Vagina (tissue), 2 donors: ENCODE results near the gene CASP6. TPM values are rescaled to one million over a fixed set of nuclear protein-coding genes. Genes with fewer than 3 reads are reported as not detected.

Experiments
- DNase-seq, 2 donors: peaks; one replicate each; pipeline ENCODE4 v3.0.0-alpha.2; 2017; ENCODE audit errors: extremely low spot score in 2 of 2
- H3K27ac ChIP-seq: fragments of 200-600 bp; sonication (generic); one replicate; pipeline ENCODE4 v1.5.1; 2019
- H3K27me3 ChIP-seq: fragments of 200-600 bp; sonication (generic); one replicate; pipeline ENCODE4 v1.5.1; 2019
- H3K36me3 ChIP-seq, 2 donors: fragments of 200-600 bp; sonication (generic); one replicate each; pipeline ENCODE4 v1.5.1; 2017 to 2019
- H3K4me1 ChIP-seq: fragments of 200-600 bp; sonication (generic); one replicate; pipeline ENCODE4 v1.5.1; 2019
- H3K4me3 ChIP-seq, 2 donors: fragments of 200-600 bp; sonication (generic); 1 replicate in 1 of 2; 2 replicates in 1 of 2; pipeline ENCODE4 v1.5.1; 2016 to 2019
- H3K9me3 ChIP-seq: fragments of 200-600 bp; sonication (generic); one replicate; pipeline ENCODE4 v1.5.1; 2019
- CTCF ChIP-seq, 3 experiments: fragments of 450-650 bp in 2 of 3; fragments of 200-600 bp in 1 of 3; sonication (generic) in 1 of 3; IDR thresholded peaks; one replicate each; pipeline ENCODE4 v1.5.1; 2017 to 2019; ENCODE audit warnings: antibody characterized with exemption in 3 of 3, mild to moderate bottlenecking in 2 of 3, moderate library complexity in 2 of 3
- POLR2A ChIP-seq, 2 donors: fragments of 450-650 bp; IDR thresholded peaks; one replicate each; pipeline ENCODE4 v1.6.1; 2017; ENCODE audit warnings: antibody characterized with exemption in 2 of 2, mild to moderate bottlenecking in 2 of 2, moderate library complexity in 2 of 2
- POLR2AphosphoS5 ChIP-seq, 2 donors: sonication (generic); formaldehyde crosslinking; IDR thresholded peaks; one replicate each; pipeline ENCODE4 v1.9.0; 2017; ENCODE audit warnings: antibody characterized with exemption in 2 of 2, mild to moderate bottlenecking in 2 of 2, low read depth in 1 of 2; ENCODE audit not compliant: insufficient read depth in 1 of 2
- intact Hi-C: fragments of 100-400 bp; cut with DNase I; formaldehyde crosslinking; loops from one replicate; pipeline ENCODE4 v1.15.1; 2023
- small RNA-seq: library from RNA; depleted of rRNA; stranded (forward); fragments of <200 nt; gene quantifications from one replicate; pipeline ENCODE3, GENCODE V24; 2016
- total RNA-seq: library from RNA; depleted of rRNA; stranded (reverse); fragments of >200 nt; gene quantifications from one replicate; pipeline ENCODE4 v1.2.3, GENCODE V29; 2016

CASP6 gene
- total RNA-seq, 1 donor from 2014 or later = 7.9 TPM

GRCh38 chr4:109648997-109649575, 54.2 kb downstream of the CASP6 start:
- intact Hi-C loops = no loop called here
- no peak overlapping the region for H3K4me3 ChIP-seq
- peaks cover 5% of the 10 kb centered on the region for H3K9me3 ChIP-seq
- DNase-seq = no peak
- H3K36me3 ChIP-seq = no peaks in the 10 kb centered on the region
- H3K27me3 ChIP-seq = no peaks in the 10 kb centered on the region
- H3K4me1 ChIP-seq = no peaks in the 10 kb centered on the region
- H3K27ac ChIP-seq = no peak overlapping the region
- TF ChIP-seq POLR2AphosphoS5 (IDR thresholded peaks at IDR 0.05; ENCODE audit: insufficient read depth in 1 of 2, low read depth in 1 of 2) (no peak), CTCF (IDR thresholded peaks at IDR 0.05) (no peak)

GRCh38 chr4:109648266-109648996, 54.8 kb downstream of the CASP6 start:
- H3K27ac ChIP-seq = no peak overlapping the region
- H3K36me3 ChIP-seq = no peaks in the 10 kb centered on the region
- no peak for TF ChIP-seq POLR2A (IDR thresholded peaks at IDR 0.05)
- no peak for TF ChIP-seq CTCF (IDR thresholded peaks at IDR 0.05)
- no peak for TF ChIP-seq POLR2AphosphoS5 (IDR thresholded peaks at IDR 0.05; ENCODE audit: insufficient read depth in 1 of 2, low read depth in 1 of 2)
- H3K9me3 ChIP-seq = peaks cover 5% of the 10 kb centered on the region
- intact Hi-C loops = no loop called here
- DNase-seq = no peak
- no peak overlapping the region for H3K4me3 ChIP-seq
- H3K4me1 ChIP-seq = no peaks in the 10 kb centered on the region
- H3K27me3 ChIP-seq = no peaks in the 10 kb centered on the region

GRCh38 chr4:109645874-109646710, 57.2 kb downstream of the CASP6 start:
- no peak for DNase-seq
- no peak for TF ChIP-seq POLR2A (IDR thresholded peaks at IDR 0.05)
- TF ChIP-seq CTCF (IDR thresholded peaks at IDR 0.05) = no peak
- no peak for TF ChIP-seq POLR2AphosphoS5 (IDR thresholded peaks at IDR 0.05; ENCODE audit: insufficient read depth in 1 of 2, low read depth in 1 of 2)
- H3K27me3 ChIP-seq = no peaks in the 10 kb centered on the region
- H3K9me3 ChIP-seq = no peaks in the 10 kb centered on the region
- no peak overlapping the region for H3K27ac ChIP-seq
- H3K4me1 ChIP-seq = no peaks in the 10 kb centered on the region
- no peak overlapping the region for H3K4me3 ChIP-seq
- H3K36me3 ChIP-seq = no peaks in the 10 kb centered on the region
- intact Hi-C loops = no loop called here

DNA sequence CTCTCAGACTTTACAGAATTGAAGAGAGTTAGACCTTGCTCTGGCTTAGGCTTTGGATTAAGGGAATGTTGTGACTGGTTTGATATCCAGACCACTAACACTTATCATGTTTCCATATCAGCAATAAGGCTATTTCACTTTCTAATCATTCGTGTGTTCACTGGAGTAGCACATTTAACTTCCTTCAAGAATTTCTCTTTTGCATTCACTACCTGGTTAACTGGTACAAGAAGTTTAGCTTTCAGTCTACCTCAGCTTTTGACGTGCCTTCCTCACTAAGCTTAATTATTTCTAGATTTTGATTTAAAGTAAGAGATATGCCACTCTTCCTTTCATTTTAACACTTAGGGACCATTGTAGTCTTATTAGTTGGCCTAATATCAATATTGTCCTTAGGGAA, 62.6 kb downstream of the CASP6 start:
- Histone ChIP-seq H3K27me3 (no peaks in the 10 kb centered on the region), H3K4me3 (no peak overlapping the region), H3K9me3 (no peaks in the 10 kb centered on the region), H3K4me1 (no peaks in the 10 kb centered on the region), H3K36me3 (no peaks in the 10 kb centered on the region), H3K27ac (no peak overlapping the region)
- intact Hi-C loops = no loop called here
- no peak for DNase-seq
- TF ChIP-seq POLR2A (IDR thresholded peaks at IDR 0.05) = no peak
- TF ChIP-seq POLR2AphosphoS5 (IDR thresholded peaks at IDR 0.05; ENCODE audit: insufficient read depth in 1 of 2, low read depth in 1 of 2) = no peak
- no peak for TF ChIP-seq CTCF (IDR thresholded peaks at IDR 0.05)

Small RNA genes lying within 50 kb of the gene (small RNA-seq; reads per million reads assigned to genes)
- not detected for gene HIGD1AP14

Other genes starting within 250 kb of the CASP6 start
- 28.5 TPM for gene MCUB, start 143.2 kb downstream of the CASP6 start, total RNA-seq
- gene PLA2G12A, start 26.6 kb upstream of the CASP6 start, total RNA-seq = 16.9 TPM
- gene CFI, start 98.6 kb upstream of the CASP6 start, total RNA-seq = 15.0 TPM
- gene GAR1, start 112.3 kb upstream of the CASP6 start, total RNA-seq = 6.4 TPM
- not detected for gene RRH, start 124.5 kb upstream of the CASP6 start, total RNA-seq
- not detected for gene LRIT3, start 144.7 kb upstream of the CASP6 start, total RNA-seq
- gene EGF, start 209.4 kb upstream of the CASP6 start, total RNA-seq = 0.74 TPM